ENCODE measurements around the gene CYTH1. TPM values are rescaled to one million over a fixed set of nuclear protein-coding genes. Genes with fewer than 3 reads are reported as not detected.

Gene CYTH1
- total RNA-seq, 2 experiments from 2014 or later: 521 to 525 TPM

- TF ChIP-seq, protein P1, sequence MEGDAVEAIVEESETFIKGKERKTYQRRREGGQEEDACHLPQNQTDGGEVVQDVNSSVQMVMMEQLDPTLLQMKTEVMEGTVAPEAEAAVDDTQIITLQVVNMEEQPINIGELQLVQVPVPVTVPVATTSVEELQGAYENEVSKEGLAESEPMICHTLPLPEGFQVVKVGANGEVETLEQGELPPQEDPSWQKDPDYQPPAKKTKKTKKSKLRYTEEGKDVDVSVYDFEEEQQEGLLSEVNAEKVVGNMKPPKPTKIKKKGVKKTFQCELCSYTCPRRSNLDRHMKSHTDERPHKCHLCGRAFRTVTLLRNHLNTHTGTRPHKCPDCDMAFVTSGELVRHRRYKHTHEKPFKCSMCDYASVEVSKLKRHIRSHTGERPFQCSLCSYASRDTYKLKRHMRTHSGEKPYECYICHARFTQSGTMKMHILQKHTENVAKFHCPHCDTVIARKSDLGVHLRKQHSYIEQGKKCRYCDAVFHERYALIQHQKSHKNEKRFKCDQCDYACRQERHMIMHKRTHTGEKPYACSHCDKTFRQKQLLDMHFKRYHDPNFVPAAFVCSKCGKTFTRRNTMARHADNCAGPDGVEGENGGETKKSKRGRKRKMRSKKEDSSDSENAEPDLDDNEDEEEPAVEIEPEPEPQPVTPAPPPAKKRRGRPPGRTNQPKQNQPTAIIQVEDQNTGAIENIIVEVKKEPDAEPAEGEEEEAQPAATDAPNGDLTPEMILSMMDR (IDR thresholded peaks at IDR 0.05): no peak
- no peaks in the 10 kb centered on the region for H3K9me3 ChIP-seq (ENCODE audit: control insufficient read depth in 1 of 2, insufficient read depth in 1 of 2, low read length in 2 of 2)
- no peaks in the 10 kb centered on the region for H3K4me1 ChIP-seq (ENCODE audit: insufficient read depth, low read length)
- H3K36me3 ChIP-seq (ENCODE audit: insufficient read depth, low read length): peaks cover 98% of the 10 kb centered on the region
- Mint-ChIP-seq H3K27me3 (no peaks in the 10 kb centered on the region), H3K27ac (peak overlapping the region; percentile 56), H3K4me3 (no peak overlapping the region), H3K36me3 (ENCODE audit: low read depth) (peaks cover 100% of the 10 kb centered on the region), H3K9me3 (no peaks in the 10 kb centered on the region), H3K4me1 (ENCODE audit: low read depth) (peaks cover 26% of the 10 kb centered on the region)
- ATAC-seq (ENCODE audit: poor library complexity) (no peak), DNase-seq (no peak)
- ChIA-PET CTCF (interaction anchor here (2.8 kb wide), 1 partner anchor 14 kb away, joined by 6 read pairs; no protein-coding TSS in a partner anchor), POLR2A (interaction anchor here (0.6 kb wide), 1 partner anchor 142 kb away, joined by 3 read pairs; no protein-coding TSS in a partner anchor)
- no peaks in the 10 kb centered on the region for H3K27me3 ChIP-seq (ENCODE audit: control insufficient read depth in 1 of 2, insufficient read depth in 2 of 2, low read length in 2 of 2)
- intact Hi-C loops (cut with DNase I, micrococcal nuclease): no loop called here
- H3K27ac ChIP-seq (ENCODE audit: low read depth in 1 of 2, low read length in 2 of 2): no peak overlapping the region
- no peak overlapping the region for H3K4me3 ChIP-seq (ENCODE audit: low read length)
Measured at GRCh38 chr17:78694805-78695531, 87.1 kb downstream of the CYTH1 start.

DNA sequence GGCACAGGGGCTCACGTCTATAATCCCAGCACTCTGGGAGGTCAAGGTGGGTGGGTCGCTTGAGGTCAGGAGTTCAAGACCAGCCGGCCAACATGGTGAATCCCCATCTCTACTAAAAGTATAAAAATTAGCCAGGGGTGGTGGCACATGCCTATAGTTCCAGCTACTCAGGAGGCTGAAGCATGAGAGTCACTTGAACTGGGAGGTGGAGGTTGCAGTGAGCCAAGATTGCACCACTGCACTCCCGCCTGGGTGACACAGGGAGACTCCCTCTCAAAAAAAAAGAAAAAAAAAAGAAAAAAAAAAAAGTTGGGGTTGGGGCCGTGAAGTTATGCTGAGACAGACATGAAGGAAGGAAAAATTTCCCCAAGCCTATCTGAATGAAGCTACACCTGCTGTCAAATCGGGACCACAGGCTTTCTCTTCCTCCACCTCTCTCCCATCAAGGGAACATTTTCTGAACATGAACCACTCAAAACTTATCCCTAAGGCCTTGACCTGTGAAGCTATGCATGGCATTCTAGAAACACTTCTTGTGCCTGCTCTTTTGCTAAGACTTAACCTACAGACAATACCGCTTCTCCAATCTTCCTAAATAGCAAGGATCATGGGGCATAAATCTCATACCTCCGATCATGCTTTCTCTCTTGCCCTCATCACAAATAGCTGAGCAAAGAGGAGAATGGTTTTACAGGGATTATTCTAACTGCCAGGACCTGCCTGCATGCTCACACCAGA lies 88.6 kb downstream of the CYTH1 start:
- ChIA-PET CTCF (interaction anchor here (0.6 kb wide), 1 partner anchor 248 kb away, joined by 3 read pairs; no protein-coding TSS in a partner anchor), POLR2A (interaction anchor here (0.6 kb wide), 1 partner anchor 15 kb away, joined by 4 read pairs; no protein-coding TSS in a partner anchor)
- no peak overlapping the region for H3K4me3 Mint-ChIP-seq
- Histone ChIP-seq H3K9me3 (ENCODE audit: control insufficient read depth in 1 of 2, insufficient read depth in 1 of 2, low read length in 2 of 2) (no peaks in the 10 kb centered on the region), H3K27ac (ENCODE audit: low read depth in 1 of 2, low read length in 2 of 2) (no peak overlapping the region), H3K4me1 (ENCODE audit: insufficient read depth, low read length) (no peaks in the 10 kb centered on the region), H3K36me3 (ENCODE audit: insufficient read depth, low read length) (peaks cover 98% of the 10 kb centered on the region), H3K4me3 (ENCODE audit: low read length) (no peak overlapping the region), H3K27me3 (ENCODE audit: control insufficient read depth in 1 of 2, insufficient read depth in 2 of 2, low read length in 2 of 2) (no peaks in the 10 kb centered on the region)
- H3K27me3 Mint-ChIP-seq: no peaks in the 10 kb centered on the region
- peak overlapping the region; percentile 56 for H3K27ac Mint-ChIP-seq
- no peaks in the 10 kb centered on the region for H3K9me3 Mint-ChIP-seq
- no peak for ATAC-seq (ENCODE audit: poor library complexity)
- H3K4me1 Mint-ChIP-seq (ENCODE audit: low read depth): peaks cover 33% of the 10 kb centered on the region
- TF ChIP-seq, protein P1 (IDR thresholded peaks at IDR 0.05): no peak
- peaks cover 100% of the 10 kb centered on the region for H3K36me3 Mint-ChIP-seq (ENCODE audit: low read depth)
- intact Hi-C loops (cut with DNase I, micrococcal nuclease): no loop called here
- DNase-seq: no peak

DNA sequence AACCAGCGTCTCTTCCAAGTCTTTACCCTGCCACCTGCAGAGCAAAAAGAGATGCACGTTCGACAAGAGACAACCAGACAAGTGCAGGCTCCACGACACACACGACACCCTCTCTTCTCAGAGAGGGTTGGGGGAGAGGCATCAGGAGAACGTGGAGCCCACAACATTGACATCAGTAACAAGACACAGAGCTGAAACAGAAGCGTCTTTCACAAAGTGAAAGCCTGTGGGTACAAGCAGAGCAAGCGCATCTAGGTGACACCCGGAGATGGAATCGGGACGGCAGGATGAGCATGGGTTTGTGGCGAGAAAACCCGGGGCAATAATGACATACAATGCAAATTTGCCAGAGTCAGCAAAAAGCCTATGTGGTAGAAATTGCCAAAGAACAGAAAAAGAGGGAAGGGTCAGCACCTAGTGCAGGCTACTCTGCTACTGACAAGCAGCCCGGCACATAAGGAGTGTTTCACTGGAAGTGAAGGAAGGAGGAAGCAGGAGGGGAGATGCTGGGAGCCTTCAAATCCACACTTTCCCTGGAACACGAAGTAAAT lies 89.5 kb downstream of the CYTH1 start:
- intact Hi-C loops (cut with DNase I, micrococcal nuclease): no loop called here
- H3K9me3 ChIP-seq (ENCODE audit: control insufficient read depth in 1 of 2, insufficient read depth in 1 of 2, low read length in 2 of 2): no peaks in the 10 kb centered on the region
- POLR2A ChIA-PET: no interaction called here
- CTCF ChIA-PET: no interaction called here
- DNase-seq (no peak), ATAC-seq (ENCODE audit: poor library complexity) (no peak)
- Mint-ChIP-seq H3K4me3 (no peak overlapping the region), H3K4me1 (ENCODE audit: low read depth) (peaks cover 23% of the 10 kb centered on the region), H3K27ac (peak overlapping the region; percentile 52), H3K36me3 (ENCODE audit: low read depth) (peaks cover 100% of the 10 kb centered on the region), H3K9me3 (no peaks in the 10 kb centered on the region), H3K27me3 (no peaks in the 10 kb centered on the region)
- TF ChIP-seq, protein P1 (IDR thresholded peaks at IDR 0.05): no peak
- H3K4me1 ChIP-seq (ENCODE audit: insufficient read depth, low read length): no peaks in the 10 kb centered on the region
- H3K27me3 ChIP-seq (ENCODE audit: control insufficient read depth in 1 of 2, insufficient read depth in 2 of 2, low read length in 2 of 2): no peaks in the 10 kb centered on the region
- H3K4me3 ChIP-seq (ENCODE audit: low read length): no peak overlapping the region
- H3K36me3 ChIP-seq (ENCODE audit: insufficient read depth, low read length): peaks cover 98% of the 10 kb centered on the region
- no peak overlapping the region for H3K27ac ChIP-seq (ENCODE audit: low read depth in 1 of 2, low read length in 2 of 2)

Data from CD4-positive, alpha-beta T cell (primary cell).